ENCODE measurements around the gene CHRDL1.

The CHRDL1 gene

DNA sequence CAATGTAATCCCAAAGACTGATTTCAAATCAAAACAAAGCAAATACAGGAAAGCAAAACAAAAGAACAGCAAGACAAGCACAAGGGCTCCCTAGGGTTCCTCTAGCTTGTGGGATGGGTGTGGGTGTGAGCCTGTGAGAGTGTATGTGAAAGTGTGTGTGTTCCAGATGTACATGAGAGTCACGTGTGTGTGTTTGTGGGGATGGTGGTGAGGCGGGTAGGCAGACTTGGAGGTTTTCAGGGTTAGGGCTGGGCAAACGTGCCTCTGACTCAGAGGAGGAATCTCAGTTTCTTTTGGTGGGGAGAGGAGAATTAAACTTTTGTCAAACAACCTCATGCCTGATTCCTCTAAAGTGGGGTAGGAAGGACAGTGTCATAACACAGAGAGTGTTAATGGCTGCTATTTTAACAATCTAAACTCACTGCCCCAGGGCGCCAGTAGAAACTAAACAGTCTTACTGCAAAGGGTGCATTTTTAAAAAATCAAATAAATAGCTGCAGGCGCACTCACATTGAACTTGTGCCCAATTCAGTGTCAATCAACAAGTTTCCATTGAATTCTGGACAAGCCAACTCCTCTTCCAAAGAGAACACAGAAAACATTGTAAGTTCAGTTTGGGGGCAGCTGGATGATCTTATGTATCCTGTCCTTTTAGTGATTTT, 51.8 kb downstream of the CHRDL1 start:
- no peak for DNase-seq (ENCODE audit: low read depth in 2 of 2)

DNA sequence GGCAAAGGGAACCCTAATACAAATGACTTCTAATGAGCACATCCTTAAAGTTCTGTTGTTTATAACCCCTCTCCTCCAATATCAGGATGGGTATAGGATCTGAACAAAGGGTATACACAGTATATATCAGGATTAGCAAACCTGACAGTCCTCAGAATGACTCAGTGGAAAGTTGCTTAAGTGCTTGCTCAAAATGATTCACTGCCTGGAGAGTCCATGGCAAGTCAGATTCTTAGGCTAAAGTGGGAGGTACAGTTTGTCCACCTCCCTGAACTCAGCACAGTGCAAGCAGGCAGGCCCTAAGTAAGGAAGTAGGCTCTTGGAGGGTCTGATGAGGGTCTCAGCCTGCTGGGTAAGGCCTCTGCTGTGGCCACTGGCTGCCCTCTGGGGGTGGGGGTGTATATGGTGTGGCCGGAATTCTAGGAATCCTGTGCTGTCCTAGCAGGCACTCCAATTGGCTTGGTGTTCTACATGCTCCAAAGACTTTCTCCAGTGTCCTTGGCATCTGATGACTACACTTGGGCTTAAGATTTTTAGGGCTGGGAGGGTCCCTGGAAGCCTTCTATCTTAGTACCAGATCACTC, 54.3 kb downstream of the CHRDL1 start:
- DNase-seq (ENCODE audit: low read depth in 2 of 2) = no peak

DNA sequence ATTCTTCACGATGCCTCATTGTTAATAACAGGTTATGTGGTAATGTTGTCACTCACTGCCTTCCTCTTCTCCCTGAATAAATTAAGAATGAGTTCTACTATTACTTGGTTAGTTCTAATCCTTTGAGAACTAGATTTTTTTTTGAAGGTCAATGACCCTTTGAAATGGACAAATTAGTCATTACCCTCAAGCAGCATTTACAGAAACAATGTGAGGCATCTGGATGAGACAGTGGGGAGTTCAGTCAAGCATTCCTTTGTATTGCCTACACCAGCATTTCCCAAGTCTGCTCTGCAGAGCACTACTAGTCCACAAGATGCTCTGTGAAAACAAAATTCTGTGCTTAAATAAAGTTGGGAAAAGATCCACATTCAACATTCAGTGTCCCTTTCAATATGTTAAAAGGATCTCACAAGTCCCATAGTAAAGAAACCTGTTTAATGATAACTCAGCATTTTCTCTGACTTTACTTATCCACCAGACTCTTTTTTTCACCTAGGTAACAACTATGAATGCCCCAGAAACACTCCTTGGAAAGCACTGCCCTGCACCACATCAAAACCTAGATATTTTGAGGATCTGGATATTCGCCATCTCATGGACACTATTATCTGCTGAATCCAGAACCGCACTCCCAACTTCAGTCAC, 60.6 kb downstream of the CHRDL1 start:
- no peak for DNase-seq (ENCODE audit: low read depth in 2 of 2)

GRCh38 chrX:110734271-110734670, 61.3 kb downstream of the CHRDL1 start:
- DNase-seq (ENCODE audit: low read depth in 2 of 2) = no peak

DNA sequence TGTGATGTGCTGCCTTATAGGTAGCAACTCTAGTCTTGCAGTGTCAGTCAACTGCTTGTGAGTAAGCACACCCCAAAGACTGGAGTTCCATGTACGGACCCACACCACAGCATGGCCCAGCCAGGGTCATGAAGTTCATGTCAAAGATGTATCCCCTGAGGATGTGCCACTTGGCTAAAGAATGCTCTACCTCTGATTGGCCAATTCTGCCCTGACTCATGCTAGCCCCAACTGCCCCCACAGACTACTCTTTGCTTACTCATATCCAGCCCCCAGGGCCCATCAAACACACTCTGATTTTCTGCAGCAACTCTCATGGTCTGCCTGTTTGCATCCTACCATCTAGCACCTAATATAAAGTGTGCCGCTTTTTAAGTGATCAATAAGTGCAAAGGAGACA, 62.5 kb downstream of the CHRDL1 start:
- DNase-seq (ENCODE audit: low read depth in 2 of 2) = no peak

DNA sequence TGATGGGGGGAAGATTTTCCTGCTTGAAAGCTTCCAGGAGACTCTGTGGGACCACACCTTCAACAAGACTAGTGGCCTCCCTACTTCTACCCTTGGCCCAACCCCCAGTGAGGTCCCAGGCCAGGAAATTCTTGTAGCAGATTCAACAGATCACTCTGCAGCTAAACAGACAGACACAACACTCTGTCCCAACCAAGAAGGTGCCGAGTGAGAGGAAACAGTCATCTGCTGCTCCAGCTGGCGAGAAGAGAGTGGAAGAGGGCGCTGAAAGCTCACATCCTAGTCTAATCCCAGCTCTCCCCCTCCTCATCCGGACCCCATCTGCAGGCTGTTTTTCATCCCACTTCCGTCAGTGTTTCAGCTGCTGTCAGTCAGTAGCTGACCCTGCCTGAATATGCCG, 63.4 kb downstream of the CHRDL1 start:
- DNase-seq (ENCODE audit: low read depth in 2 of 2) = no peak

DNA sequence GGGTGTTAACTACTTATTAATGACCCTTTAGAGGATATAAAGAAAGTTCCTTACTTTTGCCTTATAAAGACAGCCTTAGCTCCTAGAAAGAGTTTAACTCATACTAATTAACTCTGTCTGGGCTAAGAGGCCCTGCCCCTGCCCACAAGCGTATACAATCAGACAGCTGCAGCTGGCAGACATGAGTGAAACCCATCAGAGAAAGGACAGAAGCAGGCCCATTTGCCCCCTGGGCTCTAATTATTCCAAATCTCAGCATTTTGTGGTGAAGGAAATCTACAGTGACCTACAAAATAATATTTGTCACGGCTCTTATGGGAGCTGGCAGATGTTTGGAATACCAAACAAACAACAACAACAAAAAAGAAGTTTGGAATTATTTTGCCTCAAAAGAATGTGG, 71.8 kb downstream of the CHRDL1 start:
- no peak for DNase-seq (ENCODE audit: low read depth in 2 of 2)

DNA sequence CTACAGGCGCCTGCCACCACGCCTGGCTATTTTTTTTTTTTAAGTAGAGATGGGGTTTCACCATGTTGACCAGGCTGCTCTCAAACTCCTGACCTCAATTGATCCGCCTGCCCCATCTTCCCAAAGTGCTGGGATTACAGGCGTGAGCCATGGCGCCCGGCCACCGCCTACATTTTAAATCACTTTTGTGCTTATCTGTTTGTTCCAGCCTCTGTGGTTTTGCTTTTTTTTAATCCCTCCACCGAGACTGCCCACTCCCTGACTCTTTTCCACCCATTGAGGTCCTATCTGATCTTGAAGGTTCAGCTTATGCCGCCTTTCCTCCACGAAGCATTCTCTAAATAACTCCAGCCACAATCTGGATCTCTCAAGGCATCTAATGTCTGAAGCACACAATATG, 73.5 kb downstream of the CHRDL1 start:
- no peak for DNase-seq (ENCODE audit: low read depth in 2 of 2)

DNA sequence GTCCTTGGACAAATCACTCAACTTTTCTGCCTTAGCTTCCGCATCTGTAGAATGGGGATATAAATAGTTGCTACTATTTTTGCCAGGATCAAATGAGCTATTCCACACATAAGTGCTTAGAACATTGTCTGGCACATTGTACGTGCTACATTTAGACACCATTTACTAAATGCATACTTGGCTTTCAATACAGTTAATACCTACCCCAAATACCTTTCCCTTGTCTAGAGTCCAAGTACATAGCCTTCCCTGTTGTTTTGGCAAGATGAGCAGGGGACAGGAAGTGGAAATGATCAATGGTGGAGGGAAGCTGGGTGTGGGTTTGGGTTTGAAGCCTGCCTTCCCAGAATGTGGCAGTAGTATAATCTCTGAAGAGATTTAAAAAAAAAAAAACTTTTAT, 82.0 kb downstream of the CHRDL1 start:
- DNase-seq (ENCODE audit: low read depth in 2 of 2) = no peak

DNA sequence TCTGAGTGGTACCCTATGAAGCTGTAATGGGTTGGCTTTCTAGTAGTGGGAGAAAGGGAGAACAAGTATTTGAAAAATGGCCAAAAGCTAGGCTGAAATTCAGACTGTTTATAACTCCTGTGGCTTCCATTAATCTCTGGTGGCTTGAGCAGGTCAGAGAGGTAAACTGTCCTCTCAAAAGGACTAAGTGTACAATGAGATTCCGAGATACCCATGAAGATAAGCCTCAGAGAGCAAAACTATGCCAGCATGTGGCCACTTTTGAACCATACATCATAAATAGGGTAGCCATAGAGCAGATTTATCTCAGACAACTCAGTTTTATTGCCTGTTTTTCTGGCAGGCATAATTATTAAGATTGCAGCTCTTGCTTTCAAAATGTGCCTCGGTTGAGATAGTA, 89.2 kb downstream of the CHRDL1 start:
- DNase-seq (ENCODE audit: low read depth in 2 of 2) = no peak

- DNase-seq (ENCODE audit: low read depth in 2 of 2) = no peak
Measured at GRCh38 chrX:110703641-110704040, 92.0 kb downstream of the CHRDL1 start.

DNA sequence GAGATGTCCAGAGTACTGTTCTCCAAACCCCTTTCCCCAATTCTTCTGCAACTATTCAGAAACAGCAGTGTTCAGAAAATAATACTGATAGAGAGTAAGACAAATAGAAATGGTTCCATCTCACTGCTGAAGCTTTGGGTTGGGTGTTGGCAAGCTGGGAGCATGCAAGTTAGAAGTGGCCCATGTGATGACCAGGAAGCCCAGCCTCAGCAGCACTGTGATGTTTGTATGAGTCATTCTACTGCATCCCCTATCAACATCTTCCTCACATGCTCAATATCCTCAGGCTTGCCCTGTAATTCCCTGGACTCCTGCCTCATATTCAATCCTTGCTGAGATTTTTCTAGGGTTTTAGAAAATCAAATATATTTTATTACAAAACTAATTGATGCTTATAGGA, 96.5 kb downstream of the CHRDL1 start:
- no peak for DNase-seq (ENCODE audit: low read depth in 2 of 2)

- DNase-seq (ENCODE audit: low read depth in 2 of 2) = no peak
Measured at GRCh38 chrX:110698696-110699095, 96.9 kb downstream of the CHRDL1 start.

GRCh38 chrX:110692866-110693265, 102.8 kb downstream of the CHRDL1 start:
- no peak for DNase-seq (ENCODE audit: low read depth in 2 of 2)

- DNase-seq (ENCODE audit: low read depth in 2 of 2) = no peak
Measured at GRCh38 chrX:110691446-110691845, 104.2 kb downstream of the CHRDL1 start.

DNA sequence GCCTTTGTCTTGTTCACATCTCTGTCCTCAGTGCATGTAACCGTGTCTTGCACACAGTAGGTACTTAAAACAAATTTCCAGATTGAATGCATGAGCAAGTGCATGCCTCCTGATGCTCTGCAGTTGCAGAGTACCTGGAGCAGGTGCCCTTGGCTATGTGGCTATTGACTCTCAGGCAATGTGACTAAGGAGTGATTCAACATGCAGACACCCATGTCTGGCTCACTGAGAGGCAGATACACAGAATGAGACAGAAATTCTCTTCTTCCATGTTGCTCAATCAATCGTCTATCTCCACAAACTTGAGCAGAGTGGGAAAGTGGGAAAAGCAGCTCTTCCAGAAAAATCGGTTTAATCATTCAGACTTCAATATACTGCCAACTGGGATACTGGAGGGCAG, 111.0 kb downstream of the CHRDL1 start:
- DNase-seq (ENCODE audit: low read depth in 2 of 2) = no peak

DNA sequence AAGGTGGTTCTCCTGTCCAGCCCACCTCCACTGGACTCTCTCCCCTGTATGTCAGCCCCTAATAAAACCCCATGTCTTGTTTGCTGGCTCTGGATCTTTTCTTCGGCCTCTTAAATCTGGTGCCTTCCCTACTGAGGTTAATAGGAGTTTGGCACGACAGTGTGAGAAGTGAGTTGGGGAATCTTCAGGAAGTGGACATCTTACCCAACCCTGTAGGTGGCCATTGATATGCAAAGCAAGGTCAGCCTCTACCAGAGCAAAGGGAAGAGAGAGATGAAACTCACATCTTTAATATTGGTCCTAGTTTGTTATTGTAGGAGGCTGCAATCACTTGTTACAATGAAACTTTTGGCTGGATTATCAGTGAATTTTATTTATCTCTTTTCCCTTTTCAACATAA, 111.7 kb downstream of the CHRDL1 start:
- no peak for DNase-seq (ENCODE audit: low read depth in 2 of 2)

DNA sequence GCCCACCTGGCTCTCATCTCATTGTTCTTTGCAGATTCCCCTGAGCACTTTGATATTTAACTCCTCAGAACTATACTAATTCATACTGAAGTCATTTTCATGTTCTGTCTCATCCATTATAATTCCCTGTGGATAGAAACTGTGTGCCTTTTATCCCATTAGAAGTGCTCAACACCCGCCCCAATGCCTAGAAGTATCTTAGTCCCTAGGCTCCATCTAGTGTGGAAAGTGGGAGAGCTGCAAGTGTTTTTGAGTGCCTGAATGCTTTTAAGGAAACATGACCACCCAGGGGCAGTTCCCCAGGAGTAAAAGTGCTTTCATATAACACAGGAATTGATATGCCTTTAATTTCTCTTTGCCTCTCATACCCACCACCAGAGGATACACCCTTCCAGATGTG, 117.0 kb downstream of the CHRDL1 start:
- DNase-seq (ENCODE audit: low read depth in 2 of 2) = no peak

DNA sequence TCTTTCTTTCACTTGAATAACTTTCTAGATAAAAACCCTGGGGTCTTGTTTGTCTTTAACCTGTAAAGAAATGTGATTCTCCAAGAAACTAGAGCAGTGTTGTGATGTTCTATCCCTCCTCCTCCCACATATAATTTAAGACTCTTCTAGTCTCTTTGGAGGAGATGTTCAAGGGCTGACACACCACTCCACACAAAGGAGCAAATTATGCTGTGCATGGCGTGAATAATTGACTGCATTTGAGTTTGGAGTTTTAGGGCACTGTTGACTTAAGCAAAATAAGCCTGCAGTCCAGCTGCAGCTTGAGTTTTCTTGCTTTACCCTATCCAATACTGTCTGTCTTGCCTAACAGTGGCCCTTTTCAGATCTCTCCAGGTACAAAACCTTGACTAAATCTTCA, 119.7 kb downstream of the CHRDL1 start:
- no peak for DNase-seq (ENCODE audit: low read depth in 2 of 2)

DNA sequence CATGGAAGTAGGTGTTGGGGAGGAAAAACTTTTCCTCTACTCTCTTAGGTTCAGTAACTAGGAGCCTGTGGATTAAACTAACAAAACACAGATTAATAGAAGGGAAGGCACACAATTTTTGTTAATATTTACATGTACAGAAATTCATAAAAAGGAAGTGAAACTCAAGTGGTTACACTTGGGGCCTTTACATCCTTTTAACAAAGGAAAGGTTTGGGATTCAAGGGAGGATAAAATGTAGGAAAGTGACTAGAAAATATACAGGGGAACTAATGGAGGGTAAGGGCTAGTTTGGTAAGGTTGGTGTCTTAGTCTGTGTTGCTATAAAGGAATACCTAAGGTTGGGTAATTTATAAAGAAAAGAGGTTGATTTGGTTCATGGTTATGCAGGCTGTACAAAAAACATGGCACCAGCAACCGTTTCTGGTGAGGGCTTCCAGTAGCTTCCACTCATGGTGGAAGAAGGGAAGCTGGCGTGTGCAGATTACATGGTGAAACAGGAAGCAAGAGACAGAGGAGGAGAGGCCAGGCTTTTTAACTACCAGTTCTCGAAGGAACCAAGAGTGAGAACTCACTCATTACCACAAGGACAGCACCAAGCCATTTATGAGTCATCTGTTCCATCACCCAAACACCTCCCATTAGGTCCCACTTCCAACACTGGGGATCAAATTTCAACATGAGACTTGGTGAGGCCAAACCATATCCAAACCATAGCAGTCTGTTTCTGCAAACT, 124.4 kb downstream of the CHRDL1 start:
- no peak for DNase-seq (ENCODE audit: low read depth in 2 of 2)

- no peak for DNase-seq (ENCODE audit: low read depth in 2 of 2)
Measured at GRCh38 chrX:110669572-110669971, 126.0 kb downstream of the CHRDL1 start.

DNA sequence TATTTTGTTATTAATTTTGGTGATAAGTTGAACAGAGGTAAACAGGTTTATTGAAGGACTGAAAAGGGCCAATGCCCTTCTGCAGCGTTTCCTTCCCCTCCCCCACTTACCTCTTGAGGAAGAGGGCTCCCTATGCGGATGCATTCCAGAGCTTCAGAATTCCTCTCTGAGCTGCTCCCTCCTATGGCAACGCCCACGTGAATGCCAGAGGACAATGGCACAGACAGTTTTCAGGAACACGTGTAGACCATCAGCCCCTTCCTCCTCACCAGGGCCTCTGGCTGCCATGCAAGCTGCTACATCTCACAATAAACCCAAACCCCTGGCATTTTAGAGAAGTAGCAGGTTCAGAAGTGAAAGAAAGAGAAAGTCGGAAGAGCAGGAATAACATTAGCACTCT, 127.9 kb downstream of the CHRDL1 start:
- no peak for DNase-seq (ENCODE audit: low read depth in 2 of 2)

Data from stimulated activated CD4-positive, alpha-beta T cell treated with anti-CD3 and anti-CD28 coated beads, Interleukin-4, amount 100 ng/mL, for 48 hours (primary cell).